Peyer's patch (tissue), 4 donors: ENCODE measurements around the gene SFRP4. TPM values are rescaled to one million over a fixed set of nuclear protein-coding genes. Genes with fewer than 3 reads are reported as not detected.

Source experiments
- DNase-seq, 3 donors: peaks; one replicate each; pipeline ENCODE4 v3.0.0-alpha.2; 2017 to 2019
- H3K27ac ChIP-seq, 4 donors: fragments of 200-600 bp; sonication (generic); one replicate each; pipeline ENCODE4 v1.5.1; 2016 to 2019
- H3K27me3 ChIP-seq, 2 donors: fragments of 200-600 bp; sonication (generic); one replicate each; pipeline ENCODE4 v1.5.1; 2019
- H3K36me3 ChIP-seq, 3 donors: fragments of 200-600 bp; sonication (generic); one replicate each; pipeline ENCODE4 v1.5.1; 2016 to 2019
- H3K4me1 ChIP-seq, 4 donors: fragments of 200-600 bp; sonication (generic); one replicate each; pipeline ENCODE4 v1.5.1; 2016 to 2019
- H3K4me3 ChIP-seq, 4 donors: fragments of 200-600 bp; sonication (generic); 1 replicate in 3 of 4; 2 replicates in 1 of 4; pipeline ENCODE4 v1.5.1; 2016 to 2019; ENCODE audit warnings: mild to moderate bottlenecking in 1 of 4
- H3K9me3 ChIP-seq, 4 donors: fragments of 200-600 bp; sonication (generic); one replicate each; pipeline ENCODE4 v1.5.1; 2016 to 2019; ENCODE audit warnings: mild to moderate bottlenecking in 1 of 4
- CTCF ChIP-seq, 6 experiments: fragments of 450-650 bp in 4 of 6; fragments of 200-600 bp in 2 of 6; sonication (generic) in 1 of 6; IDR thresholded peaks; one replicate each; pipeline ENCODE4 v1.5.1; 2017 to 2019; ENCODE audit warnings: antibody characterized with exemption in 6 of 6, mild to moderate bottlenecking in 3 of 6, moderate library complexity in 1 of 6
- POLR2A ChIP-seq, 2 donors: fragments of 450-650 bp; IDR thresholded peaks; one replicate each; pipeline ENCODE4 v1.5.1; 2017; ENCODE audit warnings: antibody characterized with exemption in 2 of 2, mild to moderate bottlenecking in 2 of 2, moderate library complexity in 2 of 2
- total RNA-seq, 4 donors: library from RNA; depleted of rRNA; stranded (reverse); fragments of >200 nt; gene quantifications; one replicate each; pipeline ENCODE4 v1.1.0, GENCODE V29; 2016

Gene SFRP4
- total RNA-seq, 4 donors from 2014 or later, result 1.2 TPM; not detected in 3

DNA sequence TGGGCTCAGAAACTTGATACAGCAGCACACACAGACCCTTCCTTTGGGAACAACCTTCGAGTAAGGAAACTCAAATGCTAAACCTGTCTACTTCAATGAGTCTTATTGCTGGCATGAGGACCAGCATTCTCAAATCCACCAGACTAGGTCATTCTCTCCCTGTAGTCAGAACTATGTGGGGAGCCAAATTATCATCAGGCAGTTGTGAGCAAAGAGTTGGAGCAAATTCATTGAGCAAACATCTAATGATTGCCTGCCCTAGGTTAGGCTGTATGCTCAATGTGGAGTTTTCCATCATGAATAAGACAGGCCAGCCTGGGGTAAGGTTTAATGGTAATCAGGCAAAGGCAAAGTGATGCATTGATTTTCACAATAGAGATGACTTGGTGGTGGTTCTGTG, 7.4 kb upstream of the SFRP4 start:
- Histone ChIP-seq H3K36me3 (no peaks in the 10 kb centered on the region), H3K4me3 (no peak overlapping the region), H3K27ac (no peak overlapping the region), H3K4me1 (peaks cover 0 to 5% (median 0%) of the 10 kb centered on the region in 4 donors), H3K9me3 (no peaks in the 10 kb centered on the region), H3K27me3 (no peaks in the 10 kb centered on the region)
- no peak for TF ChIP-seq CTCF (IDR thresholded peaks at IDR 0.05)
- TF ChIP-seq POLR2A (IDR thresholded peaks at IDR 0.05), result no peak
- DNase-seq, result no peak

DNA sequence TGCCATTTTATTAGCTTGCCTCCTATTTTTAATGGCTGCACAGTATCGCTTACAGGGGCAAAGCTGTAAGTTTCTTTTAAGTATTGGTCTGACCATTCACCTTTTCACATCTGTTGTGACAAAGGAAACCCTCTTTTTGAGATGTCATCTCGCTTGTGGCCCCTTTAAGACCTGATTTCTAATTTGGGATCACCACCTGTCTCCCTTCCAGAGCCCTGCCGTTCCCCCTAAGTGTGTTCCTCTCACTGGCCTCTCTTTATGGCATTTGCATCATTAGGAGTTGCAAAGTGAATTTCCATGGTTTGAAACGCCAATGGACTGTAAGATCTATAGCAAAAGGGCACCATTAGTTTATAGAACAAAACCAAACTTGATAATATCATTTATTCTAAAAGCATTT, 5.3 kb upstream of the SFRP4 start:
- Histone ChIP-seq H3K9me3 (no peaks in the 10 kb centered on the region), H3K36me3 (no peaks in the 10 kb centered on the region), H3K4me3 (peak overlapping the region in 2 of 4 donors; percentile 64 to 66), H3K27me3 (no peaks in the 10 kb centered on the region), H3K27ac (no peak overlapping the region), H3K4me1 (peaks cover 0 to 9% (median 0%) of the 10 kb centered on the region in 4 donors)
- no peak for DNase-seq
- TF ChIP-seq CTCF (IDR thresholded peaks at IDR 0.05), result no peak
- TF ChIP-seq POLR2A (IDR thresholded peaks at IDR 0.05), result no peak

DNA sequence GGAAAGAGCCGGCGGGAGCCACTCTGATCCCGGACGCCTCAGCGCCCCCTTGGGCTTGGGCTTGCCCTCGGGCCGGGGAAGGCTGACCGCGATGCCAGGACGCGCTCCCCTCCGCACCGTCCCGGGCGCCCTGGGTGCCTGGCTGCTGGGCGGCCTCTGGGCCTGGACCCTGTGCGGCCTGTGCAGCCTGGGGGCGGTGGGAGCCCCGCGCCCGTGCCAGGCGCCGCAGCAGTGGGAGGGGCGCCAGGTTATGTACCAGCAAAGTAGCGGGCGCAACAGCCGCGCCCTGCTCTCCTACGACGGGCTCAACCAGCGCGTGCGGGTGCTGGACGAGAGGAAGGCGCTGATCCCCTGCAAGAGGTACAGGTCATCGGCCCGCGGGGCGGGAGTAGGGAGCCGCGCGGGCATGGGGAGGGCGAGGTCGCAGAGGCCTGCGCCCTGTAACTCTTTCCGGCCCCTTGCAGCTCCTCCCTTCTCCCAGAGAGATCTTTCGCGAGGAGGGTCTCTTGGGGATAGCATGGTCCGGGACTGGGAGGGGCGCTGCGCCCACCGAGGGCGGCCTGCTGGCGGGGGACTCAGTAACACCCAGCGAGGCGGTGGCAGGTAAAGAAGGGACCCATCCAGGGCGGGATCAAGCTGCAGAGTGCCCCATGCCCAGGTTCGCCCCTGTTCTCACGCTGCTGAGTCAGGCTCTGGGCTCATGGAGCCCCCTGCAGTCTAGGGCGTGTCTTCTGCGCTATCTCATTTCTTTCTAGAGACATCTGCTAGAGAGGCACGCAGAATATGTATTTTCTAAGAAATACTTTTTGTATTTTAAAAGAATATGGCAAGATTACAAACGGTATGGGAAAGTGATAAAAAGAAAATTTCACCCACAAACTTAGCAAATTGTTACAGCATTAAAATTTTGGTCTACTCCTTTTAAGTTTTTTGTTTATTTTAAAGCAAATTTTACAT, 4.5 kb upstream of the SFRP4 start:
- H3K27me3 ChIP-seq, result no peaks in the 10 kb centered on the region
- DNase-seq, result peak in 2 of 3 donors; percentile 69 to 84
- peak overlapping the region; percentile 46 to 66 (median 58) for H3K4me3 ChIP-seq
- no peaks in the 10 kb centered on the region for H3K9me3 ChIP-seq
- H3K36me3 ChIP-seq, result no peaks in the 10 kb centered on the region
- H3K4me1 ChIP-seq, result peaks cover 0 to 17% (median 0%) of the 10 kb centered on the region in 4 donors
- H3K27ac ChIP-seq, result peak overlapping the region; percentile 31 to 95 (median 83)
- peak in 1 of 6 experiments; percentile 6 for TF ChIP-seq CTCF (IDR thresholded peaks at IDR 0.05)
- TF ChIP-seq POLR2A (IDR thresholded peaks at IDR 0.05), result peak in 1 of 2 donors; percentile 19

DNA sequence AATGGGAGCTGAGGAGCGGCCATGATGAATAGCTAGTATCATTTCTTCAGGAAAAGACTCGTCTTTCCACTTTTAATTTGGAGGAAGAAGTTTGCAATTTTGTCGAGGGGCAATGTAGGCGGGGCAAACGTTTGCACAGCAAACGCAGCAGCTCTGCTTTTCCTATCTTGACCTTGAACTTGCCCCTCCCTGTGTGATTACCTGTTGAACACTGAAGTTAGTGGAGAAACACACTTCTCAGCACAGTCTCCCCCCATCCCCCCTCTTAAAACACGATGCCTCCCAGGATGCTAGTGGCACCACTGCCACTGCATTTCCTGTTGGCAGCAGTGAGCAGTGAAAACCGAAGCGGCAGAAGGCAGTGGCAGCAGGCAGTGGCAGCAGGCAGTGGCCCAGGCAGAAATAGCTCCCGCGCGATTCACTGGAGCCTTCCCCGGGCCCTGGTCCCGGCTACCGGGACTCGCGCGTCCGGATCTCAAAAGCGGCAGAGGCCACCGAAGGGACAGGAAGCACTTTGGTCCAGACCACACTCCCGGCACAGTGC, 3.8 kb upstream of the SFRP4 start, which contains the start of gene EPDR1:
Gene EPDR1 (plus strand): TSS at position 336 of the 544 bp plus-strand sequence. CDS start 300 bp downstream, outside the sequence.
- peak in 2 of 3 donors; percentile 70 to 83 for DNase-seq
- TF ChIP-seq CTCF (IDR thresholded peaks at IDR 0.05), result peak in 4 of 6 experiments; percentile 14 to 69 (median 64)
- TF ChIP-seq POLR2A (IDR thresholded peaks at IDR 0.05), result peak; percentile 53 to 67
- H3K4me3 ChIP-seq, result peak within 1 kb of the TSS; percentile 46 to 66 (median 58)
- no peaks in the 10 kb centered on the region for H3K9me3 ChIP-seq
- peak within 1 kb of the TSS; percentile 31 to 95 (median 83) for H3K27ac ChIP-seq
- no peaks in the 10 kb centered on the region for H3K27me3 ChIP-seq
- peaks cover 0 to 22% (median 0%) of the 10 kb centered on the region in 4 donors for H3K4me1 ChIP-seq
- H3K36me3 ChIP-seq, result no peaks in the 10 kb centered on the region

- TF ChIP-seq CTCF (IDR thresholded peaks at IDR 0.05) (peak in 2 of 6 experiments; percentile 4 to 5), POLR2A (IDR thresholded peaks at IDR 0.05) (no peak)
- Histone ChIP-seq H3K4me3 (no peak overlapping the region), H3K9me3 (no peaks in the 10 kb centered on the region), H3K4me1 (peaks cover 0 to 22% (median 0%) of the 10 kb centered on the region in 4 donors), H3K27me3 (no peaks in the 10 kb centered on the region), H3K36me3 (no peaks in the 10 kb centered on the region), H3K27ac (no peak overlapping the region)
- DNase-seq, result no peak
Observed at GRCh38 chr7:37918526-37918925, 1.9 kb upstream of the SFRP4 start.
